HG03103 (cell line): ENCODE measurements around the gene AFF3.
"Not testable (repeated sequence)": the region's sequence is repeated elsewhere in the genome, so short reads cannot be mapped to it uniquely, and the experiment has no call there.

Experiments used
- ATAC-seq: cut with Tn5 transposase; IDR thresholded peaks from one replicate; pipeline ENCODE4 v1.9.1; 2021; ENCODE audit warnings: low read depth; ENCODE audit not compliant: unreplicated experiment

The AFF3 gene

GRCh38 chr2:100107906-100108647 lies 34.3 kb downstream of the AFF3 start:
- ATAC-seq = no peak

- no peak for ATAC-seq
These were observed 35.0 kb downstream of the AFF3 start for GRCh38 chr2:100107440-100107839.

- ATAC-seq = no peak
These were observed 35.9 kb downstream of the AFF3 start for GRCh38 chr2:100106460-100106859.

GRCh38 chr2:100105678-100106054 lies 36.7 kb downstream of the AFF3 start:
- no peak for ATAC-seq

DNA sequence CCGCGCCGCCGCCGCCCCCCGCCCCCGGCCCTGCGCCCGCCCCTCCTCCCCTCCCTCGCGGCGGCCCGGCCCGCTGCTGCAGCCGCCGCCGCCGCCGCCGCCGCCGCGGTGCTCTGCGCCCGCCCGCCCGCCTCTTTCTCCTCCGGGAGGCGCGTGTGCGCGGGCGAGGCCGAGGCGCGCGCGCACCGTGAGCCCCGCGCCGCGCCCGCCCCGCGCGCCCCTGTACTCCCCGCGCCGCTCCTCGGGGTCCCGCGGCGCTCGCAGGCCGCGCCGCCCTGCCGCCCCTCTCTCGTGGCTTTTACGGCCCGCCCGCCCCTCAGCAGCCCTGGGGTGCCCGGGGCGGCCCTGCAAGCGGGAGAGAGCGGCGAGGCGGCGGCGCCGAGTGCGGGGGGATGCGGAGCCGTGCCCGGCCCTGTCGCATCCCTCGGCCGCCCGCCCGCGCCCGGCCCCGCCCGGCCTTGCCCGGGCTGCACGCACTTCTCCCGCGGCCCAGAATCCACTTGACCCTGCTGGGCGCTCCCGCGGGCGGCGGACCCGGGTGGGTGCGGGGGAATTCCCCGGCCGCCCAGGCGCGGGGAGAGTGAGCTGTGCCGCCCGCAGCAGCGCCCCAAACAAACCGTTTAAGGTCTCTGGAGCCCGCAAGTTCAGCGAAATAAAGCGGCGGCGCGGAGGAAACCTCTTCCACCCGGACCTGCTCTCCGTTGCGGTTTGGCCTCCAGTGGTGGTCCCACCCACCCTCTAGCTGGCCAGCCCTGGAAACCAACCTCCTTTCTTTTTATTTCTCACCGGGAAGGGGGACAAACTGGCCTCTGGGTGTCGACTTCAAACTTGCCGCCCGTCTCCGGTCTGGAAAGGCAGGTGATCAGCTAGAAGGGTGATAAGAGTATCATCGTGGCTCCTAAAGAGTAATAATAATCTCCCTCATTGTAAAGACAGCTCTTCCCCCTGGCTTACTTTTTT lies 37.4 kb downstream of the AFF3 start:
- ATAC-seq = no peak

DNA sequence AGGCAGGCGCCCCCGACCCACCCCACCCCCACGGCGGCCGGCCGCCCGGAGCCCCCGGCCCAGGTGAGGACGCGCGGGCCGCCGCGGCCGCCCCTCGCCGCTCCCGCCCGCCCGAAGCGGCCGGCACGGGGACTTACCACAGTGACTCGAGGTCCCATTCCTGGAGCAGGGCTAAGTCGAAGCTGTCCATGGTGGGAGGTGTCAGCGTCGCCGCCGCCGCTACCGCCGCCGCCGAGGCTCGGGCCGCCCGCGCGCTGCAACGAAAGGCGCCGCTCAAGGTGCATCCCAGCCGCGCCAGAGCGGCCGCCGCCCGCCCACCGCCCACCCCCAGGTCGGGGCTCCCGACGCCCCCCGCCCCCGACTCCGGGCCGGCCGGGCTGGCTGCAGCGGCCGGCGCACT lies 38.1 kb downstream of the AFF3 start:
- not testable (repeated sequence) for ATAC-seq

DNA sequence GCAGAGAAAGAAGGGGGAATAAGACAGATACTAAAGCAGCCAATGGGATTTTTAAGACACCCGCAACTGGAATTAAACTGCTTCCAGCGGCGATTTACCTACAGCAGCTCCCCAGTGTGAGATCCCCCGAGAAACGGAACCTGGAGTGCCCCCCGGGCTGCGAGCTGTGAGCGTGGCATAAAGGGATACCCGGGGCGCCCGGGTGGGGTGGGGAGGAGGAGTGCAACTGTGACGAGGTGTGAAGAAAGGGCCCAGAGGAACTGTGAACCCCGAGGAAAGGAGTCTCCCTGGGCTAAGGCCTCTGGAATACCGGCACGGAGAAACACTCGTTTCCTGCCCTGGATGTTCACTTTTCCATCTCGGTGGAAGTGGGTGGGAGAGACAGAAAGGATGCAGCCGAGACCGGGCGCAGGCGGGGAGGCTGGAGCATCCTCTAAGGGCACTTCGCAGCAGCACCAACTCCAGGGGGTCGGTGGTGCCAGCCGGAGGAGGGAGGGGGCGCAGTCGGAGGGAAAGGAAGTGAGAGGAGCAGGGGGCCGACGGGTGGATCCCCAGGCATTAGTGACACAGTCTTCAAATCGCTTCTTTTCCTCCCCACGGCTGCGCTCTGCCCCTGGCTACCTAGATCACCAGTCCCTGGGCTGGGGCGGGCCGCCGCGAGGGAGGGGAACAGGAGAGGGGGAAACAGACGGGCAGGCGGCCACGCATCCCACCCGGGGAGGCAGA lies 38.7 kb downstream of the AFF3 start:
- not testable (repeated sequence) for ATAC-seq

DNA sequence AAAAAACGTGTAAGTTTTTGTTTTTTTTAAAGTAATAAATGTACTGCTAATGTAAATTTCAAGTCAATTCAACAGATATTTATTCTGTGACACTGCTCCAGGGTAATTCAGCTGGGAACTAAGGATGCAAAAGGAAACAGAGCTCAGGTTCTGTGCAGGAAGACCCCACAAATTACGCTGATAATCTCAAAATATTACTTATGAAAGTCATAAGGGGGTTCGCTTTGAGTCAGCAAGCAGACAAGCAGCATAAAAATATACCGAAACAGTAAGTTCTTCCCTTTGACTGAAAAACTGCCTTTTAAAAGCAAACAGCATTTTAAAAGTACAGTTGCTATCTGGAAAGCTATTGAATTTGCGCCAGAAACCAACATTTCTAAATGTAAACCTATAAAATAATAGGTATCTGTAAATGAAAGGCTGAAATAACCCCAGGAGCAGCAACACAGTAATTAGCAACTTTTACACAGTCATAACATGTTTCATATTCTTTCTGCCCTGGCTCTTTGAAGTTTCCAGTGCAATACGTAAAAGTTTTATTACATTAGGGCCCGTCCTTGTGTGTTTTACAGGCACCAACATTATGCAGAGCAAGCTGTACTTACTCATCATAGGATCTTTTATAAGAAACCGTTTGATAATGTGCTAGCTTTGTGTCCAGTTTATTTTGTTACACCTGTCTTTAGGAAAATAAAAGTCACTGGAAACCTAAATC lies 39.8 kb downstream of the AFF3 start:
- ATAC-seq = not testable (repeated sequence)

- not testable (repeated sequence) for ATAC-seq
These were observed 43.5 kb downstream of the AFF3 start for GRCh38 chr2:100098855-100099254.

- not testable (repeated sequence) for ATAC-seq
These were observed 44.6 kb downstream of the AFF3 start for GRCh38 chr2:100097611-100098294.

DNA sequence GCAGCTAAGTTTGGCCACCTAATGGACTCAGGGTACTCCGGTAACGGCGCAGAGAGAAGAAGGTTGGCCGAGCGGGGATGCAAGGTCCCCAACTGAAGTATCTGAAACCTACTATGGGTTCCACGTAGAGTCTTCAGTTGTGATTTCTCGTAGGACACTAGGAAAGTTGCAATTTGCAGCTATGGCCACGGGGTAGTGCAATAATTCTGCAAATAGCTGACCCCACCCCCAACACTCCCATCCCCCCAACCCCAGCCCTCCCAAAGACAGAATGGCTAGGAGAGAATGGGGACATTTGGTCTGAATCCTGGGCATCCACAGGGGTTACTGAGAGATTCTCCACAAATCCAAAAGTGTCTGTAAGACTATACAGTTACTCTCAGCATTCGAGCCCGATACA lies 46.5 kb downstream of the AFF3 start:
- ATAC-seq = not testable (repeated sequence)

- not testable (repeated sequence) for ATAC-seq
These were observed 50.6 kb downstream of the AFF3 start for GRCh38 chr2:100091807-100092206.

- ATAC-seq = not testable (repeated sequence)
These were observed 56.6 kb downstream of the AFF3 start for GRCh38 chr2:100085744-100086143.

DNA sequence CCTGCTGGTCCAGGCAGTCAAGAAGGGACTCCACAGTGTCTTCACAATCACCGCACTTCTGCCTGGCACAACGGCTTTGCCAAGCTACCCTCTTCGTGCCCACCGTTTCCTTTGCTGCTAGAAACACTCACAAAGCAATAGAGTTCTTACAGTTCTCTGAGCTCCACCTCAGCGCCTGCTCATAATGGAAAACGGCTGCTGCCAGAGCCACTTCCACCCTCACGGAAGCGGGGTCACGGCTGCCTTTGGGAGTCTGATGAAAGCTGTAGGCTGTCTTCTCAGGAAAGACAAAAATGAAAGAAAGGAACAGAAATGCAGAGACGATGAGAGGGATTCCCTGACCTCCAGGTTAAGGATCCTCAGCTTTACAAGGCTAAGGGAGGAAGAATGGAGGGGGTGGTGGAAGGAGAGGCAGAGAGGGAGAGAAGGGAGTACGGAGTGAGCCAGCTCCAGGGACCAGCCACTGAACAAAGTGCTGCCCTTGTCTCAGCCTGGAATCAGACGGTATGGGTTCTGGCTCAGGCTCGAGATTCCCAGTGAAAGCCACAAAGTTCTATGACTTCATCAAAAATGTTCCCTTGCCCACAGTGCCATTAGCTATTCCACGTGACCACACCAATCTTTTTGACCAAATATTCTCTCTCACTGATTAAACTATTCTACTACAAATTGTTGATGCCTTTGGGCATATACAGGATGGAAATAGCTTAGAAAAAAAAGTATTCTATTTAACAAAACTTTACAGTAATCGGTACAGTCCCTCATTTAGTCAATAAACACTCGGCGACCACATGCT lies 58.8 kb downstream of the AFF3 start:
- ATAC-seq = not testable (repeated sequence)

- not testable (repeated sequence) for ATAC-seq
These were observed 60.0 kb downstream of the AFF3 start for GRCh38 chr2:100082302-100082978.

DNA sequence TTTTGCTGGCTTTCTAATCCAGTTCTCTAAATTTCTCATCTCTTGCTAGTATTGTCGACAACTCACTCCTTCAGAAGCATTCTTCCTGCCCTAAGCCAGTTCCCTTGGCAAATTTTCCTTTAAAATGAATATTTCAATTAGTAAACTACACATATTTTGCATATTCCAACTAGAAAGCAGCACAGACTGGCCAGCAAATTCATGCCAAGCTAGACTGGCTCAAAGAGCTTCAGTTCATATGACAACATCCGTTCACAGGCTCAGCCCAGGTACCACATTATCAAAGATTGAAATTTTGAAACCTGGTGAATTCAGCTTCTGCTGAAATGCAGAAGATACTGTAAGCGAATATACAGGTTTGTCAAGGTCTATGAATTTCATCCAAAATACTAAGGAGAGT lies 64.5 kb downstream of the AFF3 start:
- no peak for ATAC-seq

DNA sequence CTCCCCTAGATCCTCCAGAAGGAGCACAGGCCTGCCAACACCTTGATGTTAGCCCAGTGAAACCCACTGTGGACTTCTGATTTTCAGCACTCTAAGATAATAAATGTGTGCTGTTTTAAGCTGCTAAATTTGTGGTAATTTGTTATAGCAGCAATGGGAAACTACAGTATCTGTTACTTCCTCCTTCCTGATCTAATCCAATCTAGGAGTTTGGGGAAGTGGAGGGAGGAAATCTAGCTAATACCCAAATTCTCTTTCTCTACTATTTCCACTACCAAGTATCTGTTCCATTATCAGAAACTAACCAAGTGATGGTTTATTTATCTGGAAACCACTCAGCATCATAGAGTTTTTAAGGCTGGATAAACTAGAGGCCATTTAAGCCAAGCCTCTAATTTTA lies 64.9 kb downstream of the AFF3 start:
- ATAC-seq = no peak

- no peak for ATAC-seq
These were observed 66.9 kb downstream of the AFF3 start for GRCh38 chr2:100075532-100075931.
